Urothelium cell line (cell line): ENCODE results near the gene EDC3.
"Not testable (repeated sequence)": the region's sequence is repeated elsewhere in the genome, so short reads cannot be mapped to it uniquely, and the experiment has no call there.

Experiments
- DNase-seq: peaks from one replicate; pipeline ENCODE4 v3.0.0; 2011; ENCODE audit warnings: low spot score, mixed read lengths
- FAIRE-seq: peaks from 2 replicates; lab custom pipeline; 2011; peaks lifted over from hg19 to GRCh38; lab: Jason Lieb, UNC

EDC3 gene

GRCh38 chr15:74710319-74711094, 14.7 kb upstream of the EDC3 start:
- FAIRE-seq (no peak), DNase-seq (no peak)

- FAIRE-seq (no peak), DNase-seq (no peak)
These were observed 14.1 kb upstream of the EDC3 start for GRCh38 chr15:74709892-74710291.

GRCh38 chr15:74709011-74709410, 13.2 kb upstream of the EDC3 start:
- FAIRE-seq (no peak), DNase-seq (no peak)

- FAIRE-seq (no peak), DNase-seq (no peak)
These were observed 984 bp upstream of the EDC3 start for GRCh38 chr15:74696808-74697207.

- FAIRE-seq, result no peak
- DNase-seq, result peak; percentile 3
These were observed 540 bp upstream of the EDC3 start for GRCh38 chr15:74696398-74696729.

- DNase-seq, result no peak
- no peak for FAIRE-seq
These were observed 3.5 kb downstream of the EDC3 start for GRCh38 chr15:74692327-74692726.

GRCh38 chr15:74683758-74684157, 12.1 kb downstream of the EDC3 start:
- no peak for DNase-seq
- FAIRE-seq, result no peak

- FAIRE-seq (no peak), DNase-seq (no peak)
These were observed 12.9 kb downstream of the EDC3 start for GRCh38 chr15:74682954-74683353.

GRCh38 chr15:74680456-74680855, 15.4 kb downstream of the EDC3 start:
- DNase-seq (no peak), FAIRE-seq (no peak)

GRCh38 chr15:74676801-74677200, 19.0 kb downstream of the EDC3 start:
- FAIRE-seq, result no peak

GRCh38 chr15:74674161-74674560, 21.7 kb downstream of the EDC3 start:
- FAIRE-seq (no peak), DNase-seq (no peak)

More at GRCh38 chr15:74676801-74677200, 19.0 kb downstream of the EDC3 start:
- no peak for DNase-seq

GRCh38 chr15:74669627-74670026, 26.2 kb downstream of the EDC3 start:
- no peak for FAIRE-seq
- DNase-seq, result no peak

GRCh38 chr15:74667975-74668374, 27.8 kb downstream of the EDC3 start:
- FAIRE-seq (no peak), DNase-seq (no peak)

- no peak for FAIRE-seq
- DNase-seq, result no peak
These were observed 31.2 kb downstream of the EDC3 start for GRCh38 chr15:74664670-74665069.

GRCh38 chr15:74664028-74664616, 31.7 kb downstream of the EDC3 start:
- DNase-seq (no peak), FAIRE-seq (no peak)

GRCh38 chr15:74663303-74664027, 32.4 kb downstream of the EDC3 start:
- FAIRE-seq (no peak), DNase-seq (no peak)

- FAIRE-seq, result no peak
- DNase-seq, result no peak
These were observed 33.6 kb downstream of the EDC3 start for GRCh38 chr15:74662064-74662860.

GRCh38 chr15:74661280-74661679, 34.5 kb downstream of the EDC3 start:
- not testable (repeated sequence) for FAIRE-seq

GRCh38 chr15:74657846-74658245, 38.0 kb downstream of the EDC3 start:
- FAIRE-seq (no peak), DNase-seq (no peak)

More at GRCh38 chr15:74661280-74661679, 34.5 kb downstream of the EDC3 start:
- not testable (repeated sequence) for DNase-seq

- DNase-seq (no peak), FAIRE-seq (no peak)
These were observed 38.8 kb downstream of the EDC3 start for GRCh38 chr15:74656935-74657535.

- no peak for FAIRE-seq
- no peak for DNase-seq
These were observed 40.4 kb downstream of the EDC3 start for GRCh38 chr15:74655424-74655823.
